Endothelial cell of umbilical vein (primary cell): ENCODE measurements around the gene CYP39A1. TPM values are rescaled to one million over a fixed set of nuclear protein-coding genes. Genes with fewer than 3 reads are reported as not detected.

ENCODE experiments used
- Bru-seq: library from RNA; stranded (reverse); fragments of 400-500 nt; gene quantifications from one replicate; lab custom pipeline; 2021; lab: Mats Ljungman, UMichigan
- BruChase-seq, 2 experiments: library from RNA; stranded (reverse); fragments of 400-500 nt; gene quantifications; one replicate each; lab custom pipeline; 2021; lab: Mats Ljungman, UMichigan
- BruUV-seq: library from RNA; stranded (reverse); fragments of 400-500 nt; replicated peaks from 2 replicates; lab custom pipeline; 2021; lab: Mats Ljungman, UMichigan
- CTCF ChIA-PET: fragments of 300-600, 350-600 bp; sonication (Branson Sonifier 250); formaldehyde crosslinking; loops from one replicate; lab custom pipeline; 2021; ENCODE audit warnings: antibody characterized with exemption, inconsistent platforms; lab: Charles Lee
- POLR2A ChIA-PET: fragments of 300-600, 350-600 bp; sonication (Branson Sonifier 250); formaldehyde crosslinking; loops from one replicate; lab custom pipeline; 2021; ENCODE audit warnings: antibody characterized with exemption, inconsistent platforms; lab: Charles Lee
- DNase-seq: peaks from one replicate; pipeline ENCODE4 v3.0.0-alpha.2; 2011; ENCODE audit warnings: low read depth, low spot score
- FAIRE-seq: peaks from 2 replicates; lab custom pipeline; 2011; peaks lifted over from hg19 to GRCh38; lab: Jason Lieb, UNC
- H2AFZ ChIP-seq: 2 replicates; pipeline ENCODE4 v1.6.0; 2012; ENCODE audit warnings: low read depth, low read length, control low read depth, inconsistent platforms
- H3K27ac ChIP-seq: 2 replicates; pipeline ENCODE4 v1.5.1; 2011; ENCODE audit warnings: low read depth, mild to moderate bottlenecking, control low read depth, low read length, moderate library complexity; ENCODE audit not compliant: insufficient read depth
- H3K27me3 ChIP-seq, 2 experiments: 2 replicates each; pipeline versions ENCODE4 v1.6.0 to v1.6.1; 2011; ENCODE audit warnings: low read length in 2 of 2, mixed read lengths in 1 of 2; ENCODE audit not compliant: control insufficient read depth in 2 of 2, insufficient read depth in 2 of 2
- H3K36me3 ChIP-seq, 2 experiments: 2 replicates in 1 of 2; 3 replicates in 1 of 2; pipeline ENCODE4 v1.5.1; 2011; ENCODE audit warnings: low read length in 2 of 2, mild to moderate bottlenecking in 1 of 2, moderate library complexity in 1 of 2; ENCODE audit not compliant: control insufficient read depth in 2 of 2, insufficient read depth in 2 of 2; ENCODE audit errors: extremely low read depth in 1 of 2
- H3K4me1 ChIP-seq: 3 replicates; pipeline ENCODE4 v1.5.1; 2011; ENCODE audit warnings: mild to moderate bottlenecking, low read length; ENCODE audit not compliant: control insufficient read depth, insufficient read depth; ENCODE audit errors: extremely low read depth
- H3K4me2 ChIP-seq: 2 replicates; pipeline ENCODE4 v1.6.1; 2011; ENCODE audit warnings: low read length, control low read depth, mixed read lengths; ENCODE audit not compliant: insufficient read depth
- H3K4me3 ChIP-seq, 3 experiments: fragments of 200-600 bp in 1 of 3; sonication (generic), shearing (Covaris generic) in 1 of 3; replicated peaks in 1 of 3; 2 replicates each; pipeline ENCODE4 v1.5.1; 2011 to 2016; ENCODE audit warnings: control low read depth in 3 of 3, low read length in 3 of 3, mild to moderate bottlenecking in 2 of 3, inconsistent platforms in 1 of 3, low read depth in 1 of 3, moderate library complexity in 1 of 3; ENCODE audit not compliant: insufficient read depth in 1 of 3
- H3K79me2 ChIP-seq: 2 replicates; pipeline ENCODE4 v1.6.0; 2012; ENCODE audit warnings: low read length, inconsistent platforms; ENCODE audit not compliant: control insufficient read depth, insufficient read depth
- H3K9ac ChIP-seq: replicated peaks from 2 replicates; pipeline ENCODE3; 2011; ENCODE audit warnings: low read length, control low read depth; ENCODE audit not compliant: insufficient read depth; ENCODE audit errors: extremely low read depth
- H3K9me1 ChIP-seq: replicated peaks from 3 replicates; pipeline ENCODE4 v1.6.0; 2011; ENCODE audit warnings: mild to moderate bottlenecking, low read length; ENCODE audit not compliant: control insufficient read depth, insufficient read depth; ENCODE audit errors: extremely low read depth
- H3K9me3 ChIP-seq: replicated peaks from 2 replicates; pipeline ENCODE4 v1.5.1; 2012; ENCODE audit warnings: low read length, inconsistent platforms; ENCODE audit not compliant: control insufficient read depth, insufficient read depth
- H4K20me1 ChIP-seq: replicated peaks from 2 replicates; pipeline ENCODE3; 2011; ENCODE audit warnings: mild to moderate bottlenecking, low read length; ENCODE audit not compliant: control insufficient read depth, insufficient read depth; ENCODE audit errors: extremely low read depth
- EZH2 ChIP-seq: IDR thresholded peaks from 2 replicates; pipeline ENCODE4 v1.6.1; 2012; ENCODE audit warnings: borderline replicate concordance, low read depth, mild to moderate bottlenecking, moderate library complexity, low read length, inconsistent platforms; ENCODE audit not compliant: severe bottlenecking
- FOS ChIP-seq: IDR thresholded peaks from 2 replicates; pipeline ENCODE4 v1.6.1; 2011; ENCODE audit warnings: mild to moderate bottlenecking, low read length, moderate library complexity, borderline replicate concordance; ENCODE audit not compliant: insufficient read depth
- GATA2 ChIP-seq: IDR thresholded peaks from 2 replicates; pipeline ENCODE4 v1.7.0; 2011; ENCODE audit warnings: low read depth, mild to moderate bottlenecking, moderate library complexity, mixed read lengths, low read length; ENCODE audit not compliant: insufficient read length, insufficient read depth
- JUN ChIP-seq: IDR thresholded peaks from 2 replicates; pipeline ENCODE4 v1.6.1; 2011; ENCODE audit warnings: borderline replicate concordance, low read depth; ENCODE audit not compliant: insufficient read length, insufficient read depth
- MYC ChIP-seq: IDR thresholded peaks from one replicate; pipeline ENCODE4 v1.6.1; 2011; ENCODE audit warnings: mild to moderate bottlenecking, low read depth, low read length
- POLR2A ChIP-seq: IDR thresholded peaks from 2 replicates; pipeline ENCODE4 v1.6.1; 2012; ENCODE audit warnings: low read depth, mild to moderate bottlenecking, control low read depth, low read length
- POLR2AphosphoS5 ChIP-seq: IDR thresholded peaks from 2 replicates; pipeline ENCODE4 v1.6.1; 2012; ENCODE audit warnings: low read depth, mild to moderate bottlenecking, control low read depth, low read length, moderate library complexity; ENCODE audit not compliant: insufficient read depth
- dilution Hi-C: fragments of 300-500 bp; cut with MboI; formaldehyde crosslinking; loops from one replicate; pipeline ENCODE4 v1.15.0; 2019; ENCODE audit warnings: low sequenced_read_pairs; ENCODE audit not compliant: extremely low pct_ligation_motif_present
- intact Hi-C: fragments of 100-400 bp; cut with micrococcal nuclease; formaldehyde crosslinking; loops from one replicate; pipeline ENCODE4 v1.10.0; 2022
- long read RNA-seq: library from polyadenylated mRNA; stranded (forward); transcript quantifications from one replicate; pipeline ENCODE4 v2.0.0, GENCODE V29; 2021
- polyA minus RNA-seq, 3 experiments: library from RNA; depleted of rRNA, polyadenylated mRNA; stranded (reverse); fragments of >200 nt; gene quantifications; 1 replicate in 1 of 3; 2 replicates in 2 of 3; pipeline ENCODE4 v1.2.3, GENCODE V29; 2011
- polyA plus RNA-seq, 4 experiments: library from polyadenylated mRNA; depleted of rRNA in 3 of 4; stranded (reverse) in 3 of 4; unstranded in 1 of 4; fragments of >200 nt; gene quantifications; 2 replicates each; pipeline versions ENCODE4 v1.2.1 to v1.2.3, GENCODE V29; 2011 to 2012; ENCODE audit warnings: missing spikeins in 1 of 4
- total RNA-seq: library from RNA; stranded (reverse); gene quantifications from 2 replicates; pipeline ENCODE4 v1.2.3, GENCODE V29; 2021
- TF ChIP-seq, protein P1 (sequence below), 2 donors: IDR thresholded peaks; 1 replicate in 1 of 2; 2 replicates in 1 of 2; pipeline ENCODE4 v1.5.1; 2011; ENCODE audit warnings: low read length in 2 of 2, mild to moderate bottlenecking in 2 of 2, moderate library complexity in 2 of 2, control low read depth in 1 of 2, inconsistent platforms in 1 of 2, low read depth in 1 of 2; ENCODE audit not compliant: insufficient read depth in 1 of 2; ENCODE audit errors: extremely low read depth in 1 of 2
- TF ChIP-seq, protein P2 (sequence below): IDR thresholded peaks from 2 replicates; pipeline ENCODE4 v1.6.1; 2011; ENCODE audit not compliant: insufficient read depth, insufficient read length

The CYP39A1 gene, protein sequence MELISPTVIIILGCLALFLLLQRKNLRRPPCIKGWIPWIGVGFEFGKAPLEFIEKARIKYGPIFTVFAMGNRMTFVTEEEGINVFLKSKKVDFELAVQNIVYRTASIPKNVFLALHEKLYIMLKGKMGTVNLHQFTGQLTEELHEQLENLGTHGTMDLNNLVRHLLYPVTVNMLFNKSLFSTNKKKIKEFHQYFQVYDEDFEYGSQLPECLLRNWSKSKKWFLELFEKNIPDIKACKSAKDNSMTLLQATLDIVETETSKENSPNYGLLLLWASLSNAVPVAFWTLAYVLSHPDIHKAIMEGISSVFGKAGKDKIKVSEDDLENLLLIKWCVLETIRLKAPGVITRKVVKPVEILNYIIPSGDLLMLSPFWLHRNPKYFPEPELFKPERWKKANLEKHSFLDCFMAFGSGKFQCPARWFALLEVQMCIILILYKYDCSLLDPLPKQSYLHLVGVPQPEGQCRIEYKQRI
- not detected in 2 replicates for total RNA-seq
- polyA plus RNA-seq: not detected in 2 replicates
- polyA plus RNA-seq (2011; cell fraction: cytosol; rRNA removed): 0.05 TPM in 1 of 2 replicates, not detected in the other
- polyA plus RNA-seq (2011; cell fraction: nucleus; rRNA removed): 0.07 TPM in 2 replicates
- polyA plus RNA-seq (2012): not detected in 2 replicates
- polyA minus RNA-seq: not detected in 2 replicates
- polyA minus RNA-seq (2011; cell fraction: cytosol; rRNA and poly(A)+ RNA removed): not detected
- polyA minus RNA-seq (2011; cell fraction: nucleus; rRNA and poly(A)+ RNA removed): not detected in 2 replicates
- Bru-seq, nascent RNA: percentile 18 among the genes with signal in this experiment
- percentile 9 among the genes with signal in this experiment for BruChase-seq, experiment 1, labeled RNA remaining after a 6-hour chase
- BruChase-seq, experiment 2, labeled RNA remaining after a 2-hour chase: percentile 14 among the genes with signal in this experiment
- long read RNA-seq, partial matches to known transcripts: 1 of 2 reads
- long read RNA-seq, other reads (novel, unspliced or antisense): 1 of 2 reads

DNA sequence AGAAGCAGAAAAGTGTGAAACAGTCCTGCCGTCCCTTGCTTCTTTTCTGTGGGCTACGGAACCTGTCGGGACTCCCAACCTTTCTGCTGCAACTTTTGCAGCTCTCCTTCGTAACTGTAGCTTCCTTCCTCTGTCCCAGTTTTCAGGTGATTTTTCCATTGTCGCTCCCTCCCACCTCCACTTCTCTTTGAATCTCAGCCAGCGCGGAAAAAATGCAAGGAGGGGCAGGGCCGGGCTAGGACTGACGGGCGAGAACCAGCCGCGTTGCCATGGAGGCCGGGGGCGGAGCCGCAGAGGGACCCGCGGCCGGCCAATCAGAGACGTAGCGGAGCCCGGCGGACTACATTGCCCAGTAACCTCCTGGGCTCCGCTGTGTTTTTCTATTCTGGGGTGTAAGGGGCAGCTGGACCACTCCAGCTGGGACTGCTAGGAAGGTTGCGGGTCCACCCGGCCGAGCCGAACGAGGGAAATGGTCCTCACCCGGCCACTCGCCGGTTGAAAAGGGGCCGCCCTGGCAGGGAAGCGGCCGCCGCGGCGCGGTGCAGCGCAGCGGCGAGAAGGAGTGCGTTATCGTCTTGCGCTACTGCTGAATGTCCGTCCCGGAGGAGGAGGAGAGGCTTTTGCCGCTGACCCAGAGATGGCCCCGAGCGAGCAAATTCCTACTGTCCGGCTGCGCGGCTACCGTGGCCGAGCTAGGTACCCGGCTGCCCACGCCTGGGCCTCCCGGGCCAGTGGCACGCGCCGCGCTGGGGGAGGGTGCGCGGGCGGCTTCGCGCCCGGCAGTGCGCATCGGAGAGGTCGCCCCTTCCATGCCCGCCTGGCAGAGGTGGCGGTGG, at the start of gene CYP39A1, which contains the start of gene SLC25A27:
TSS of gene CYP39A1 (minus strand) at position 216 of the 836 bp plus-strand sequence. CDS start 236 bp downstream, outside the sequence.
TSS of gene SLC25A27 (plus strand) at position 373 of the 836 bp plus-strand sequence. CDS start at position 591, 218 bp downstream.
- H3K9ac ChIP-seq: peak within 1 kb of the TSS; percentile 44
- no peak within 1 kb of the TSS for H3K27ac ChIP-seq
- H3K79me2 ChIP-seq: no peaks in the 10 kb centered on the region
- DNase-seq: peak; percentile 89
- H3K36me3 ChIP-seq: no peaks in the 10 kb centered on the region
- H3K9me3 ChIP-seq: no peaks in the 10 kb centered on the region
- TF ChIP-seq JUN: no peak
- TF ChIP-seq POLR2AphosphoS5: no peak
- TF ChIP-seq GATA2: no peak
- TF ChIP-seq POLR2A: no peak
- TF ChIP-seq, protein P1, sequence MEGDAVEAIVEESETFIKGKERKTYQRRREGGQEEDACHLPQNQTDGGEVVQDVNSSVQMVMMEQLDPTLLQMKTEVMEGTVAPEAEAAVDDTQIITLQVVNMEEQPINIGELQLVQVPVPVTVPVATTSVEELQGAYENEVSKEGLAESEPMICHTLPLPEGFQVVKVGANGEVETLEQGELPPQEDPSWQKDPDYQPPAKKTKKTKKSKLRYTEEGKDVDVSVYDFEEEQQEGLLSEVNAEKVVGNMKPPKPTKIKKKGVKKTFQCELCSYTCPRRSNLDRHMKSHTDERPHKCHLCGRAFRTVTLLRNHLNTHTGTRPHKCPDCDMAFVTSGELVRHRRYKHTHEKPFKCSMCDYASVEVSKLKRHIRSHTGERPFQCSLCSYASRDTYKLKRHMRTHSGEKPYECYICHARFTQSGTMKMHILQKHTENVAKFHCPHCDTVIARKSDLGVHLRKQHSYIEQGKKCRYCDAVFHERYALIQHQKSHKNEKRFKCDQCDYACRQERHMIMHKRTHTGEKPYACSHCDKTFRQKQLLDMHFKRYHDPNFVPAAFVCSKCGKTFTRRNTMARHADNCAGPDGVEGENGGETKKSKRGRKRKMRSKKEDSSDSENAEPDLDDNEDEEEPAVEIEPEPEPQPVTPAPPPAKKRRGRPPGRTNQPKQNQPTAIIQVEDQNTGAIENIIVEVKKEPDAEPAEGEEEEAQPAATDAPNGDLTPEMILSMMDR (IDR thresholded peaks at IDR 0.05; ENCODE audit: extremely low read depth in 1 of 2, insufficient read depth in 1 of 2, low read depth in 1 of 2, low read length in 2 of 2): no peak
- TF ChIP-seq FOS: no peak
- no peak for TF ChIP-seq MYC
- no peak for TF ChIP-seq EZH2
- TF ChIP-seq, protein P2, sequence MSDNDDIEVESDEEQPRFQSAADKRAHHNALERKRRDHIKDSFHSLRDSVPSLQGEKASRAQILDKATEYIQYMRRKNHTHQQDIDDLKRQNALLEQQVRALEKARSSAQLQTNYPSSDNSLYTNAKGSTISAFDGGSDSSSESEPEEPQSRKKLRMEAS: no peak
- no TSS peak for BruUV-seq
- FAIRE-seq: peak; percentile 88
- dilution Hi-C loops: no loop called here
- intact Hi-C loops: loop anchor here (1.0 to 5.0 kb wide), 4 partner anchors 338 to 611 kb away; partner anchors contain the start of gene ENPP4
- H4K20me1 ChIP-seq: no peaks in the 10 kb centered on the region
- H3K9me1 ChIP-seq: no peaks in the 10 kb centered on the region
- peak within 1 kb of the TSS; percentile 47 to 84 (median 65) for H3K4me3 ChIP-seq
- ChIA-PET CTCF (interaction anchor here (0.6 kb wide), 1 partner anchor 127 kb away, joined by 4 read pairs; no protein-coding TSS in a partner anchor), POLR2A (no interaction called here)
- peaks cover 5% of the 10 kb centered on the region for H3K4me1 ChIP-seq
- H2AFZ ChIP-seq: peak within 1 kb of the TSS; percentile 88
- peak within 1 kb of the TSS; percentile 92 for H3K4me2 ChIP-seq
- peaks cover 0 to 4% of the 10 kb centered on the region in 2 experiments for H3K27me3 ChIP-seq
